GM04503 (cell line): ENCODE measurements around the gene ATAD3A.
A peak's percentile ranks its signal among the peaks of the same experiment; 100 is the strongest.
"Not testable (repeated sequence)": the region's sequence is repeated elsewhere in the genome, so short reads cannot be mapped to it uniquely, and the experiment has no call there.

ENCODE experiments used
- DNase-seq: peaks from one replicate; pipeline ENCODE4 v3.0.0-alpha.2; 2012; ENCODE audit warnings: low read depth

Gene ATAD3A

DNA sequence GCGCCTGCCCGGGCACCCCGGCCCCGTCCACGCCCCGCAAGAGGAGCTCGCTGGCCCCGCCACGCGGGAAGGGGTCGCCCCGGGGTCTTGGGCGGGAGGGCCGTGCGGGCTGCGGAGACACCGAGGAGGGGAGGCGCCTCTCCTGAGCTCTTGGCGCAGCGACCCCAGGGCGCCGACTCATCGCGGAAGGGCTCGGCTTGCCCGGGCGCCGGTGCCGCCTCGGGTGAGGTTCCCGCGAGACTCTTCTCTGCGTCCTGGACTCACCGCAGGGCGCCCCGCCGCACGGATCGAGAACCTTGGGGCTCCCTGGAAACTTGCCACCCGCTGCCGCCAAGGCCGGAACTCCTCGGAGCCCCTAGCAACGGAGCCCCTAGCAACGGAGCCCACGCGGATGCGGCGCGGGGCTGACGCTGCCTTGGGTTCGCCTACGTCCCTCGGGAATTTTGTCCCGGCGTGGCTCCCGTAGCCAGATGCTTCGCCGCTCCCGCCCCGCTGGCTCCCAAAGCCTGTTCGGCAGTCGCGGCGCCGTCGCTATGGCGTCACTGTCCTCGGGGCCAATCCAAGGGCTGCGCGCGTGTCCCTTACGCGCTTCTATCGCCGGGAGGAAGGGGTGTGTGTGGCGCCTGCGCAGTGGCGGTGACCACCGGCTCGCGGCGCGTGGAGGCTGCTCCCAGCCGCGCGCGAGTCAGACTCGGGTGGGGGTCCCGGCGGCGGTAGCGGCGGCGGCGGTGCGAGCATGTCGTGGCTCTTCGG lies at the start of gene ATAD3A:
ATAD3A (plus strand) TSS at position 630 of the 753 bp plus-strand sequence; CDS start at position 737, 107 bp downstream.
- DNase-seq = peak; percentile 80

DNA sequence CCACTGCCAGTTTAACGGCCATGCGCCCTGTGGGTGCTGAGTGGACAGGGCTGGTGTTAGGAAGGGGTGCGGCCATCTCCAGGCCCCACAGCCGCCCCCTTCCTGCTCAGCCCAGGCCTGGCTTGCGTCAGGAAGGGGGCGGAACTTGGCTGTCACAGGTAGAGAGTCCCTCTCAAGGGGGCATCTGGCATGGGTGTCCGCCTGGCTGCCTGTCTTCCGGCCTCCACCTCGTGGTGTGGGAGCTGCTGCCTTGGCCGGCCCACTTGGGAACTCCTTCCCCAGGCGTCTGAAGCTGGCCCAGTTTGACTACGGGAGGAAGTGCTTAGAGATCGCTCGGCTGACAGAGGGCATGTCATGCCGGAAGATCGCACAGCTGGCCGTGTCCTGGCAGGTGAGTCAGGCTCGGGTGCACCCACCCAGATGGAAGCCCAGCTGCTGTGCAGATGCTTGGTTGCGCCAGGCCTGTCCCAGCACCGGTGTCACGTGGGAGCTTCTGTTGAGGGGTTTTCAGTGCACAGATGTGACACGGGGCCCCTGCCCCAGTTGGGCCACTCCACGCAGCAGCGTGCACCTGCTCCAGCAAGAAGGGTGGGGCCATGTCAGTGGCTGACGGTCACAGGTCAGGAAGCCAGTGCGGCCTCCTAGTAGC lies 49.5 kb upstream of the ATAD3A start:
- DNase-seq = no peak

DNA sequence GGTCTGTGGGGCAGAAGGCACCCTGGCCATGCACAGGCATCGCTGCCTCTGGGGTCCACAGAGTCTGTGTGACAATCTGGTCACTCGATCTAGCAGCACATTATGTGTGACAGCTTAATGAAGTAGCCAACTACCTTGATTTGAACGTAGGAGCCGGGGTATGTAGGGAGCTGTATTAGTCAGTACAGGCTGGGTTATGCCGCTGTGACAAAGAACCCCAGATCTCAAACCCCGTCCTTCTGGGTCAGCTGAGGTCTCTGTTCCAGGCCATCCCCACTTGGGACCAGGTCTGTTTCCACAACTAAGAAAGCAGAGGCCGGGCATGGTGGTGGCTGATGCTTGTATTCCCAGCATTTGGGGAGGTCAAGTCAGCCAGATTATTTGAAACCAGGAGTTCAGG lies 48.6 kb upstream of the ATAD3A start:
- DNase-seq = no peak

DNA sequence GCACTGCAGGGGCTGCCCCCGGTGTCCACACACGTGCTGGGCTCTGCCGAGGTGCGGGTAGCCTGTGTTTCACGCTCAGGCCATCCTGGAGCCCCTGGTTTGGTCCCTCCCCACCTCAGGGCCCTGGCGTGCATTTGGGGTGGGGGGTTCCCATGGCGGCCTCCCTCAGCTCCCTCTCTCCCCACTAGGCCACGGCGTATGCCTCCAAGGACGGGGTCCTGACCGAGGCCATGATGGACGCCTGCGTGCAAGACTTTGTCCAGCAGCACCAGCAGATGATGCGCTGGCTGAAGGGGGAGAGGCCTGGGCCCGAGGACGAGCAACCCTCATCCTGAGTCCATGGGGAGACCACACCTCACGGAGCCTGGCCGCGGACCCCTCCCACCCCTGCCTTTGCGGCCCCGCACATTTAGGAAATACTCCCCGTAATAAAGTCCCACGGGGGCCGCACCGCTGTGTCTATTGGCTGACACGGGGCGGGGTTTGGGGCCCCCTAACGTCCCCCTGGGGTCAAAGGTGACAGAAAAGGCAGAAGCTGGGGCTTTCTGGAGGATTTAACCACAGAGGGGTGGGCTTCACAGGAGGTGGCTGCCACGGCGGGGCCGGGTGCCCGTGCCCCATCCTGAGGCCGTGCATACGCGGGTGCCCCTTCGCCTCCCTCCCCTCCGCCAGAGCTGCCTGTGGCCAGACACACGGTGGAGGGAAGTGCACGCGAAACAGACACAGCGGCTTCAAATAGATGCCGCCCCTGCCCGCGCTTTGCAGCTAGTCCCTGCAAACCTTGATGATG lies 43.6 kb upstream of the ATAD3A start:
- DNase-seq = not testable (repeated sequence)

DNA sequence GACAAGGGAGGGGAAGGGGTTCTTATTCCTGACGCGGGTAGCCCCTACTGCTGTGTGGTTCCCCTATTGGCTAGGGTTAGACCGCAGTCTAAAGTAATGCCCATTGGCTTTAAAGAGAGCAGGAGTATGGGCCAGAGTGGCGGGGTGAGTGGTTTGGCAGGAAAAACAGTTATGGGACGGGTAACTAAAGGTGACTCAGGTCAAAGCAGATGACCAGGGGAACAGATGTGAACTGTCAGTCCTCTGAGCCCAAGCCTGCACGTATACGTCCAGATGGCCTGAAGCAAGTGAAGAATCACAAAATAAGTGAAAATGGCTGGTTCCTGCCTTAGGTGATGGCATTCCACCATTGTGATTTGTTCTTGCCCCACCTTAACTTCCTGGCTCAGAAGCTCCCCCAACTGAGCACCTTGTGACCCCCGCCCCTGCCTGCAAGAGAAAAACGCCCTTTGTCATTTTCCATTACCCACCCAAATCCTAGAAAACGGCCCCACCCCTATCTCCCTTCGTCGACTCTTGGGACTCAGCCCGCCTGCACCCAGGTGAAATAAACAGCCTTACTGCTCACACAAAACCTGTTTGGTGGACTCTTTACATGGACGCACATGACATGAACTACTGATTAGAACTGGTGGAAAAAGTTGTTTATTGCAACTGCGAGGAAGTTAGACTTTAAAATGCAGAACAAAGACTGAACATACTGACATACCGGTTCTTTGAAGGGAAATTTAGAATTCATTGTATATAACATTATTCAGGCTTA lies 41.2 kb upstream of the ATAD3A start:
- DNase-seq = no peak

DNA sequence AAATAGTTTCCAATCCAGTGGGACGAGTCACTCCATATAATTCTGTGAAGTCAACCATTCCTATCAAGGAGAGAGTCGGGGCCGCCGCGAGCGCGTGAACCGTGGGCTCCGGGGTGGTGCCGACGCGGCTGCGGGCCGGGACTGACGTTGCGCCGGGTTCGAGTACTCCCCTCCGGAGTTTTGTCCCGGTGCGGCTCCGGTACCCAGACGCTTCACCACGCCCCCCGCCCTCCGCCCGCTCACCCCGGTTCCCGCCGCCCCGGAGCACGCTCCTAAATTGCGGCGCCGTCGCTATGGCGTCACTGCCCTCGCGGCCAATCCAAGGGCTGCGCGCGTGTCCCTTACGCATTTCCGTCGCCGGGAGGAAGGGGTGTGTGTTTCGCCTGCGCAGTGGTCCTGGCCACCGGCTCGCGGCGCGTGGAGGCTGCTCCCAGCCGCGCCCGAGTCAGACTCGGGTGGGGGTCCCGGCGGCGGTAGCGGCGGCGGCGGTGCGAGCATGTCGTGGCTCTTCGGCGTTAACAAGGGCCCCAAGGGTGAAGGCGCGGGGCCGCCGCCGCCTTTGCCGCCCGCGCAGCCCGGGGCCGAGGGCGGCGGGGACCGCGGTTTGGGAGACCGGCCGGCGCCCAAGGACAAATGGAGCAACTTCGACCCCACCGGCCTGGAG lies 40.4 kb upstream of the ATAD3A start, which contains the start of gene ATAD3B:
ATAD3B (plus strand) TSS at position 377 of the 664 bp plus-strand sequence; CDS start at position 497, 120 bp downstream.
- DNase-seq = peak; percentile 57

DNA sequence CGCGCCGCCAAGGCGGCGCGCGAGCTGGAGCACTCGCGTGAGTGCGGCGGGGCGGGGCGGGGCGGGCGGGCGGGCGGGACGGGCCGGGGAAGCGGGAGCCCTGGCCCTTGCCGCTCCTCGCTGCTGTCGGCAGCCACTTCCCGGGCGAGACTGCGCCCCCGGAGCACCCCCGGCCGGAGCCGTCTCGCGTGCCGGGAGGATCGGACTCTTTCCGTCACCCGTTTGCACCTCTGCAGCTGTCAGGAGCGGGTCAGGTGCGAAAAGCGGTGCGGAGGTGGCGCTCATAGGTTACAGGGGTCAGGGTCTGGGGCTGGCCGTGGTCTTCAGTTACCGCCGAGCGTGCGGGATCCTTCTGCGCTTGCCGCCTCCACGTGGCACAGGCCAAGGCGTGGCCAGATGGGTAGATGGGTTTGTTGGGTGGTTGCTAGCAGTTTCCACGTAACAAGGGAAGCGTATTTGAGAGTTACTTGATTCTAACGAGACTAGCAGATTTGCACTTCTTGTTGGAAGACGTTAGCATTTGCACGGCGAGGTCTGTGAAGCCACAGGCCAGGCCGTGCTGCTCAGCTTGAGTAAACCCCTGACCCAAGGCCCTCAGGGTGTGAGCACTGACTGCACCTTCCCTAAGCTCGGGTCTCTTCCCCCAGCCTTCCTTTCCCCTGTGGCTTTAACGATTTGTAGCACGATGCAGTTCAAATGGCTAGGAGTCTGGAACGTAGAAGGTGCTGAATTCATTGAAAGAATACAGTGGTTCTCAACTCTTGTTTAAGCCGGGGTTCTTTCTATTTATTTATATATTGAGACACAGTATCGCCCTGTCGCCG lies 39.7 kb upstream of the ATAD3A start:
- not testable (repeated sequence) for DNase-seq

DNA sequence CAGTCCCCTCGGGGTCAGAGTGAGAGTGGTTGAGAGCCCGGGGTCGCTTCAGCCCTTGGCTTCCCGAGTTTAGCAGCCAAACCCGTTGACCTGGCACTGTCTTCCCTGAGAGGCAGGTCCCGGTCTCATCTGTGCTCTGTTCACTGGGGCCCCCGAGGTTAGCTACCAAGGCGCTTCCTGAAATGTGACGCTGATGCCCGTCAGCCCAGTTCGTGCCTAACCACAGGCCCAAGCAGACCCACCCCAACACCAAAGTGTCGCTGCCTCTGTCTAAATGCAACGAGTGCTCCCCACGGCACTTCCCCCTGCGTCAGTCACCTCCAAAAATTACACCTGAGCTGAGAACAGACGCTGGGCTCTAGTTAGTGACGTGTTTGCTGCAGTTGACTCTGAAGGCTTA lies 36.0 kb upstream of the ATAD3A start:
- not testable (repeated sequence) for DNase-seq

DNA sequence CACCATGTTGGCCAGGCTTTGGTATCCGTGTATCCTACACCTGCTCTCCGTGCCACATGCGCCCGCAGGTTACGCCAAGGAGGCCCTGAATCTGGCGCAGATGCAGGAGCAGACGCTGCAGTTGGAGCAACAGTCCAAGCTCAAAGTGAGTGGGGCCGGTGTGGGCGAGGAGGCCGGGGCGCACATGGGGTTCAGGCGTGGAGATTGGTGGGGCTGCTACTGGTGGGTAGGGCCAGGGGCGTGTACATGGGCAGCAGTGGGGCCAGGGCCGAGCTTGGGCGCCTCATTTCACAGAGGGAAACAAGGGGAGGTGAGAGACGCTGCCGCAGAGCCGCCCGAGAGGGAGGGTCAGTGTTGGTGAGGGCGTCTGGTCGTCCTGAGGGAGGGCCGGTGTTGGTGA lies 34.8 kb upstream of the ATAD3A start:
- DNase-seq = no peak

DNA sequence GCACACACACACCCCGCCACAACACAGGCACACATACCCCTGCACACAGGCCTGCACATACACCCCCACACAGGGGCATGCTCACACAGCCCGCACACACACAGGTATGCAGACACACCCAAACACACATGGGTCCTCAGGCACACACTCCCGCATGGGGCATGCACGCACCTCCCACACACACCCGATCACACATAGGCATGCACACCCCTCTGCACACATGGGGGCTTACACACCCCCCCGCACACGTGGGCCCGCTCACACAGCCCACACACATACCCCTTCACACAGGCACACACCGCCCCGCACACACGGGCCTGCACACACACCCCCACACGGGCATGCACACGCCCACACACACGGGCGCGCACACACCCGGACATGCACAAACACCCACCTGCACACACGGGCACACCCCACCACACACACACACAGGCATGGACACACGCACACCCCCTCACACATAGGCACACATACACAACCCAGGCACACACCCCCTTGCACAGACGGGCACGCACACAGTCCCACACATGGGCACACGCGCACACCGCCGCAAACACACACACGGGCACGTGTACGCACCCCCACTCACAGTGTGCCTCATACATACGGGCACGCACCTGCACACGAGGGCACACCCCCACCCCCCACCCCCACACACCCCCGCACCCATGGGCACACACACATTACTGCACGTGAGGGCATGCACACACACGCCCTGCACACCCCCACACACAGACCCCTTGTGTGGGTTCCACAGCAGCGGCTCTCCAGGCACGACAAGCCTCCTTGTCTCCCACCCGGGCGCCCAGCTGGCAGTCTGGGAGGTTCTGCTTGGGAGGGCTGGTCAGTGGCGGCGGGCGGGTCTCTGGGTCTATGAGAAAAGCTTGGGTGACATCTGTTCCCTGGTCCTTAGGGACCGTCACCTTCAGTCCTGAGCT lies 32.1 kb upstream of the ATAD3A start:
- DNase-seq = no peak

DNA sequence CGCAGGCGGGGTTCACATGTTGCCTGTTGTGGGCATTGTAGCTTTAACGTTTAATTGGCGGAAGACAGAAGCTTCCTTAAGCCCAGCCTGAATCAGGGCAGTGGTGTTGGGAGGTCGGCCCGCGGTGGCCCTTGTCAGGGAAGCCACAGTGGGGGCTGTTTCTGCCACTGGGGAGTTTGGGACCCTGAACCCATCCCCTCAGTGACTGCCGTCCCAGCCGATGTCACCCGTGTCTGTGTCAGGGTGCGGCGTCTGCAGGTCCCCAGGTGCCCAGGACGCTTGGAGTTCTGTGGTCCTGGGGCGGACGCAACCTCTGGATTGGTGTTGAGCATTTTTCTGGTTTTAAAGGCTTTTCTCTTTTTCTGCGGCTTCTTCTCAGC lies 31.5 kb upstream of the ATAD3A start:
- DNase-seq = not testable (repeated sequence)

DNA sequence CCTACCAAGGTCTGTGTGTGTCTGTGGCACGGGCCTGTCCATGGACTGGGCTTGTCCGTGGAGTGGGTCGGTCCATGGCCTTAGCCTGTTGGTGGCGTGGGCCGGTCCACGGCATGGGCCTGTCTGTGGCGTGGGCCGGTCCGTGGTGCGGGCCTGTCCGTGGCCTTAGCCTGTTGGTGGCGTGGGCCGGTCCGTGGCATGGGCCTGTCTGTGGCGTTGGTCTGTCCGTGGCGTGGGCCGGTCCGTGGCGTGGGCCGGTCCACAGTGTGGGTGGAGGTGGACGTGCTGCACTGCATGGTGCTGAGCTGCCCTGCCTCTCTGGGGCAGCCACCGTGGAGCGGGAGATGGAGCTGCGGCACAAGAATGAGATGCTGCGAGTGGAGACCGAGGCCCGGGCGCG lies 30.2 kb upstream of the ATAD3A start:
- DNase-seq = not testable (repeated sequence)

DNA sequence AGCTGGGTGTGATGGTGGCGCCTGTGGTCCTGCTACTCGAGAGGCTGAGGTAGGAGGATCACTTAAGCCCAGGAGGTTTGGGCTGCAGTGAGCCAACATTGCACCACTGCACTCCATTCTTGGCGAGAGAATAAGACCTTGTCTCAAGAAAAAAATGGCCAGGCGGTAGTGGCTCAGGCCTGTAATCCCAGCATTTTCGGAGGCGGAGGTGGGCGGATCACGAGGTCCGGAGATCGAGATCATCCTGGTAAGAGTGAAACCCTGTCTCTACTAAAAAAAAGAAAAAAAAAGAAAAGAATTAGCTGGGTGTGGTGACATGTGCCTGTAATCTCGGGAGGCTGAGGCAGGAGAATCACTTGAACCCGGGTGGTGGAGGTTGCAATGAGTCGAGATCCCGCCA lies 29.1 kb upstream of the ATAD3A start:
- no peak for DNase-seq

DNA sequence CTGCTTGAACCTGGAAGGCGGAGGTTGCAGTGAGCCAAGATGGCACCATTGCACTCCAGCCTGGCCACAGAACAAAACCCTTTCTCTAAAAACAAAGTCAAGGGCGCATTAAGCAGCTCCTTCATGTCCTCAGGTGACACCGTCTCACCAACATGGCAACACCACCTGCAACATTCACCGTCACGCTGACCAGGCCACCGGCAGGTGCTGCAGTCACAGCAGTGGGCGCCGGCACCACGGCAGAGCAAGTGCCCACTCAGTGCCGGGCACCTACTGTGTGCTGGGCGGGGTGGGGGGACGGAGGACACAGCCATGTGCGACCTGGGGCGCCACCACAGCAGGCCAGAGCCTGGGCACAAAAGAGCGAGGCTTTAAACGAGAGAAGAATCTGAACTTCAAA lies 28.2 kb upstream of the ATAD3A start:
- no peak for DNase-seq

DNA sequence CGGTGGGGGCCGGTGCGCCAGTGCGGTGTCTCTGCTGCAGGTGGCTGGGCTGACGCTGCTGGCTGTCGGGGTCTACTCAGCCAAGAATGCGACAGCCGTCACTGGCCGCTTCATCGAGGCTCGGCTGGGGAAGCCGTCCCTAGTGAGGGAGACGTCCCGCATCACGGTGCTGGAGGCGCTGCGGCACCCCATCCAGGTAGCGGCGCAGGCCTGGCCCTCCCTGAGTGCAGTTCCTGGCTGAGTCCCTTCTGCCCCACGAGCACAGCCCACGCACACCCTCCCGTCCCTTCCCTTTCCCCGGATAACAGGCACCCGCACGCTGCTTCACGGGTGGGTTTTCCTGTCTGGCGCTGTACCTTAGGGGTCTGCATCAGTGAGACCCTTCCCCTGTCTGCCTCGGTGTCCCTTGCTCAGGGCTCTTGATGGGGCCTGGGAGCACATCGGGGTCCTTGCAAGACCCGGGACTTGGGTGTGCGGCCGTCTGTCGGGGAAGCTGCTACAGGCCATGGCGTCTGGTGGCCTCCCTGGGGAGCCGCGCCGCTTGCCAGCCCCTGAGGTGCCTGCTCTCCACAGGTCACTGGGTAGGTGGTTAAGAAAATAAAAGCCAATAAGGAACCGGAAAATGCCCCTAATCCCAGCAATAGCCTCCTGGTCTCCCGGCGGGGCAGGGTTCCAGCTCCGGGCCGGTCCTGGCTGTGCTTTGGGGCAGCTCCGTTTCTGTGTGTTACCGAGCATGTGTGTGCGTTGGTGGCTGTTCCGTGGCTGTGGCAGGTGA lies 26.8 kb upstream of the ATAD3A start:
- not testable (repeated sequence) for DNase-seq

DNA sequence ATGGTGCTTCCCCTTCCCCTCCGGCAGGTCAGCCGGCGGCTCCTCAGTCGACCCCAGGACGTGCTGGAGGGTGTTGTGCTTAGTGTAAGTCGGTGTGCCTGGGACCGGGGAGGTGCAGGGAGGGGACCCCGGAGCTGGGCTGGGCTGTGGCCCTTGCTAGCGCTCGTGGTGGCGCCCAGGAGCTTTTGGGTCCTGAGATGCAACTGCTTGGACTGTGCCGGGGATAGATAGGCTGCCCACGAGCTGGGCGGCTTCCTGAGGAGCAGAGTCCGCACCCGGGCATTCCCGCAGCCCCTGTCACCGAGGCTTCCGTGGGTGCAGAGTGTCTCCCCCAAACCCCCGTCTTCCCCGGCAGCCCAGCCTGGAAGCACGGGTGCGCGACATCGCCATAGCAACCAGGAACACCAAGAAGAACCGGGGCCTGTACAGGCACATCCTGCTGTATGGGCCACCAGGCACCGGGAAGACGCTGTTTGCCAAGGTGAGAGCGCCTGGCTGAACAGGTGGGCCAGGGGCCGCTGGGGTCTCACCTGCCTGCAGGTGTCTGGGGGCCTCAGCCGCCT lies 26.1 kb upstream of the ATAD3A start:
- not testable (repeated sequence) for DNase-seq

DNA sequence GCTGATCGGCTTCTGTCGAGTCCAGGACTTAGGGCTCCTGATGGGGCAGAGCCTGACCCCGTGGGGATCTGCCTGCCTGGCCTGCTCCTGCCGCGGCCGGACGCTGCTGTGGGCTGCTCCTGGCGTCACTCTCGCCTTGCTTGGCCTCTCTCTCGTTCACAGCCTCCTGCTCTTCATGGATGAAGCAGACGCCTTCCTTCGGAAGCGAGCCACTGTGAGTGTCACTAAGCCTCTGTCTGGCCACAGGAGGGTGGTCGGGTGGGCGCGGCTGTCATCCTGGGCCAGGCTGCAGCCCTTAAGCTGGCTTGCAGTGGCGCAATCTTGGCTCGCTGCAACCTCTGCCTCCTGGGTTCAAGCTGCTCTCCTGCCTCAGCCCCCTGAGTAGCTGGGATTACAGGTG lies 24.3 kb upstream of the ATAD3A start:
- DNase-seq = no peak

DNA sequence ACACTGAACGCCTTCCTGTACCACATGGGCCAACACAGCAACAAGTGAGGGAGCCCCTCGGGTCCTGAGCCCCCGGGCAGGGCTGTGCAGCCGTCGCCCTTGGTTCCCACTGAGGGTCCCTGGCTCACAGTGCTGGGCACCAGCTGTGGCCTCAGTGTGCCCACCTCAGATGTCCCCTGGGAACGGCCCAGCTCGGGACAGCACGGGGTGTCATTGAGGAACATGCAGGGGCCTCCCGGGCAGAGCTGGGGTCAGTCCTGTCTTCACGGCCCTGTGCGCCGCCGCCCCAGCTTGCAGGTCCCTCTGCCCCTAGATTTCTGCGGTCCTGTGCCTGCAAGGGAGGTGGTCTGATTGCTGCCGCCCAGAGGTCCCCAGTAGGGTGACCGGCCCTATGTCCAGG lies 22.7 kb upstream of the ATAD3A start:
- DNase-seq = no peak
